Tibial nerve (tissue), 4 donors: ENCODE results near the gene WNT3A. TPM values are rescaled to one million over a fixed set of nuclear protein-coding genes. Genes with fewer than 3 reads are reported as not detected.

Experiments used
- DNase-seq, 2 donors: peaks; one replicate each; pipeline ENCODE4 v3.0.0-alpha.2; 2019; ENCODE audit warnings: low spot score in 2 of 2
- H3K27ac ChIP-seq, 4 donors: fragments of 200-600 bp; sonication (generic) in 3 of 4; one replicate each; pipeline ENCODE4 v1.5.1; 2017 to 2019; ENCODE audit warnings: mild to moderate bottlenecking in 1 of 4
- H3K27me3 ChIP-seq, 2 donors: fragments of 200-600 bp; sonication (generic) in 1 of 2; one replicate each; pipeline versions ENCODE4 v1.5.1 to v1.6.0; 2017 to 2019
- H3K36me3 ChIP-seq, 3 donors: fragments of 200-600 bp; sonication (generic); one replicate each; pipeline ENCODE4 v1.5.1; 2018 to 2019
- H3K4me1 ChIP-seq, 4 donors: fragments of 200-600 bp; sonication (generic) in 3 of 4; one replicate each; pipeline ENCODE4 v1.5.1; 2017 to 2019
- H3K4me3 ChIP-seq, 4 donors: fragments of 200-600 bp; sonication (generic) in 3 of 4; one replicate each; pipeline ENCODE4 v1.5.1; 2017 to 2019; ENCODE audit warnings: mild to moderate bottlenecking in 1 of 4, moderate library complexity in 1 of 4
- H3K9me3 ChIP-seq, 4 donors: fragments of 200-600 bp; sonication (generic) in 3 of 4; one replicate each; pipeline ENCODE4 v1.5.1; 2017 to 2019
- EP300 ChIP-seq, 2 donors: sonication (generic); formaldehyde crosslinking; IDR thresholded peaks; one replicate each; pipeline ENCODE4 v1.6.1; 2017; ENCODE audit warnings: antibody characterized with exemption in 2 of 2, mild to moderate bottlenecking in 1 of 2
- POLR2A ChIP-seq, 2 donors: fragments of 450-650 bp; IDR thresholded peaks; one replicate each; pipeline ENCODE4 v1.6.1; 2017; ENCODE audit warnings: antibody characterized with exemption in 2 of 2, mild to moderate bottlenecking in 2 of 2, moderate library complexity in 2 of 2
- WGBS, 2 donors: methylation state at CpG; one replicate each; pipeline ENCODE4 v1.1.5; 2018; 5-methylcytosine and 5-hydroxymethylcytosine counted together
- total RNA-seq, 4 donors: library from RNA; depleted of rRNA; stranded (reverse); fragments of >200 nt; gene quantifications; one replicate each; pipeline ENCODE4 v1.1.0, GENCODE V29; 2016
- TF ChIP-seq, protein P1 (sequence below), 5 experiments: fragments of 200-600 bp in 3 of 5; fragments of 450-650 bp in 2 of 5; sonication (generic) in 3 of 5; IDR thresholded peaks; one replicate each; pipeline ENCODE4 v1.5.1; 2016 to 2019; ENCODE audit warnings: antibody characterized with exemption in 5 of 5, mild to moderate bottlenecking in 3 of 5, moderate library complexity in 2 of 5

Gene WNT3A
- total RNA-seq, 4 donors from 2014 or later: not detected

GRCh38 chr1:228047183-228047466 is 40.3 kb downstream of the WNT3A start:
- no peaks in the 10 kb centered on the region for H3K4me1 ChIP-seq
- H3K9me3 ChIP-seq: peaks cover 0 to 12% (median 0%) of the 10 kb centered on the region in 4 donors
- H3K36me3 ChIP-seq: no peaks in the 10 kb centered on the region
- peaks cover 0 to 16% of the 10 kb centered on the region in 2 donors for H3K27me3 ChIP-seq
- no peak for DNase-seq
- H3K4me3 ChIP-seq: no peak overlapping the region
- H3K27ac ChIP-seq: no peak overlapping the region
- no peak for TF ChIP-seq POLR2A (IDR thresholded peaks at IDR 0.05)
- TF ChIP-seq, protein P1, sequence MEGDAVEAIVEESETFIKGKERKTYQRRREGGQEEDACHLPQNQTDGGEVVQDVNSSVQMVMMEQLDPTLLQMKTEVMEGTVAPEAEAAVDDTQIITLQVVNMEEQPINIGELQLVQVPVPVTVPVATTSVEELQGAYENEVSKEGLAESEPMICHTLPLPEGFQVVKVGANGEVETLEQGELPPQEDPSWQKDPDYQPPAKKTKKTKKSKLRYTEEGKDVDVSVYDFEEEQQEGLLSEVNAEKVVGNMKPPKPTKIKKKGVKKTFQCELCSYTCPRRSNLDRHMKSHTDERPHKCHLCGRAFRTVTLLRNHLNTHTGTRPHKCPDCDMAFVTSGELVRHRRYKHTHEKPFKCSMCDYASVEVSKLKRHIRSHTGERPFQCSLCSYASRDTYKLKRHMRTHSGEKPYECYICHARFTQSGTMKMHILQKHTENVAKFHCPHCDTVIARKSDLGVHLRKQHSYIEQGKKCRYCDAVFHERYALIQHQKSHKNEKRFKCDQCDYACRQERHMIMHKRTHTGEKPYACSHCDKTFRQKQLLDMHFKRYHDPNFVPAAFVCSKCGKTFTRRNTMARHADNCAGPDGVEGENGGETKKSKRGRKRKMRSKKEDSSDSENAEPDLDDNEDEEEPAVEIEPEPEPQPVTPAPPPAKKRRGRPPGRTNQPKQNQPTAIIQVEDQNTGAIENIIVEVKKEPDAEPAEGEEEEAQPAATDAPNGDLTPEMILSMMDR (IDR thresholded peaks at IDR 0.05): no peak
- 79 to 84% methylated on average over 7 of the region's 7 CpGs for WGBS, 2 donors

- peaks cover 0 to 16% of the 10 kb centered on the region in 2 donors for H3K27me3 ChIP-seq
- no peaks in the 10 kb centered on the region for H3K4me1 ChIP-seq
- WGBS, 2 donors: 68 to 84% methylated on average over 5 of the region's 5 CpGs
- TF ChIP-seq EP300 (IDR thresholded peaks at IDR 0.05) (no peak), POLR2A (IDR thresholded peaks at IDR 0.05) (no peak)
- TF ChIP-seq, protein P1 (IDR thresholded peaks at IDR 0.05): no peak
- no peak for DNase-seq
- H3K36me3 ChIP-seq: no peaks in the 10 kb centered on the region
- H3K4me3 ChIP-seq: no peak overlapping the region
- no peak overlapping the region for H3K27ac ChIP-seq
- H3K9me3 ChIP-seq: peaks cover 0 to 17% (median 0%) of the 10 kb centered on the region in 4 donors
Observed at GRCh38 chr1:228048120-228048519, 41.3 kb downstream of the WNT3A start.

GRCh38 chr1:228048659-228049298 is 42.0 kb downstream of the WNT3A start:
- Histone ChIP-seq H3K4me1 (no peaks in the 10 kb centered on the region), H3K4me3 (no peak overlapping the region), H3K9me3 (peaks cover 0 to 18% (median 0%) of the 10 kb centered on the region in 4 donors), H3K36me3 (no peaks in the 10 kb centered on the region), H3K27ac (no peak overlapping the region), H3K27me3 (peaks cover 0 to 22% of the 10 kb centered on the region in 2 donors)
- DNase-seq: no peak
- 72 to 84% methylated on average over 6 of the region's 6 CpGs for WGBS, 2 donors
- TF ChIP-seq EP300 (IDR thresholded peaks at IDR 0.05) (no peak), POLR2A (IDR thresholded peaks at IDR 0.05) (no peak)
- TF ChIP-seq, protein P1 (IDR thresholded peaks at IDR 0.05): no peak

- H3K9me3 ChIP-seq: peaks cover 0 to 27% (median 0%) of the 10 kb centered on the region in 4 donors
- H3K36me3 ChIP-seq: no peaks in the 10 kb centered on the region
- no peak for DNase-seq
- 89 to 92% methylated on average over 7 to 30 of the region's 30 CpGs for WGBS, 2 donors
- no peaks in the 10 kb centered on the region for H3K4me1 ChIP-seq
- TF ChIP-seq EP300 (IDR thresholded peaks at IDR 0.05): no peak
- TF ChIP-seq, protein P1 (IDR thresholded peaks at IDR 0.05): no peak
- TF ChIP-seq POLR2A (IDR thresholded peaks at IDR 0.05): no peak
- peaks cover 0 to 29% of the 10 kb centered on the region in 2 donors for H3K27me3 ChIP-seq
- H3K27ac ChIP-seq: no peak overlapping the region
- no peak overlapping the region for H3K4me3 ChIP-seq
Observed at GRCh38 chr1:228050571-228051231, 43.9 kb downstream of the WNT3A start.

- Histone ChIP-seq H3K36me3 (no peaks in the 10 kb centered on the region), H3K4me1 (peaks cover 0 to 22% (median 5%) of the 10 kb centered on the region in 4 donors), H3K9me3 (peaks cover 0 to 22% (median 0%) of the 10 kb centered on the region in 4 donors), H3K4me3 (no peak overlapping the region), H3K27ac (no peak overlapping the region), H3K27me3 (peaks cover 0 to 63% of the 10 kb centered on the region in 2 donors)
- TF ChIP-seq, protein P1 (IDR thresholded peaks at IDR 0.05): no peak
- TF ChIP-seq EP300 (IDR thresholded peaks at IDR 0.05): no peak
- TF ChIP-seq POLR2A (IDR thresholded peaks at IDR 0.05): no peak
- 60 to 70% methylated on average over 10 to 14 of the region's 18 CpGs for WGBS, 2 donors
- DNase-seq: peak in 1 of 2 donors; percentile 7
Observed at GRCh38 chr1:228058172-228058948, 51.6 kb downstream of the WNT3A start.
